GM19238 (cell line): ENCODE results near the gene TMEM101.
"Not testable (repeated sequence)": the region's sequence is repeated elsewhere in the genome, so short reads cannot be mapped to it uniquely, and the experiment has no call there.

ENCODE experiments used
- DNase-seq: peaks from one replicate; pipeline ENCODE4 v3.0.0; 2011; ENCODE audit warnings: low spot score; ENCODE audit not compliant: insufficient read length

Gene TMEM101

GRCh38 chr17:43975898-43976297 is 38.9 kb downstream of the TMEM101 start:
- no peak for DNase-seq

- no peak for DNase-seq
Observed at GRCh38 chr17:43974382-43975266, 40.1 kb downstream of the TMEM101 start.

GRCh38 chr17:43972444-43973212 is 42.1 kb downstream of the TMEM101 start:
- DNase-seq = not testable (repeated sequence)

- DNase-seq = not testable (repeated sequence)
Observed at GRCh38 chr17:43971436-43971835, 43.3 kb downstream of the TMEM101 start.

GRCh38 chr17:43970366-43970765 is 44.4 kb downstream of the TMEM101 start:
- no peak for DNase-seq

- DNase-seq = no peak
Observed at GRCh38 chr17:43967251-43967875, 47.4 kb downstream of the TMEM101 start.

- no peak for DNase-seq
Observed at GRCh38 chr17:43966276-43966675, 48.5 kb downstream of the TMEM101 start.

GRCh38 chr17:43962479-43962878 is 52.3 kb downstream of the TMEM101 start:
- DNase-seq = no peak

GRCh38 chr17:43961954-43962353 is 52.8 kb downstream of the TMEM101 start:
- DNase-seq = no peak

- DNase-seq = not testable (repeated sequence)
Observed at GRCh38 chr17:43961292-43961691, 53.5 kb downstream of the TMEM101 start.
